ENCODE data around the gene FOXD4. TPM values are rescaled to one million over a fixed set of nuclear protein-coding genes. Genes with fewer than 3 reads are reported as not detected.
"Not testable (repeated sequence)": the region's sequence is repeated elsewhere in the genome, so short reads cannot be mapped to it uniquely, and the experiment has no call there.

FOXD4 gene
- total RNA-seq, 1 donor from 2014 or later: 0.13 TPM

DNA sequence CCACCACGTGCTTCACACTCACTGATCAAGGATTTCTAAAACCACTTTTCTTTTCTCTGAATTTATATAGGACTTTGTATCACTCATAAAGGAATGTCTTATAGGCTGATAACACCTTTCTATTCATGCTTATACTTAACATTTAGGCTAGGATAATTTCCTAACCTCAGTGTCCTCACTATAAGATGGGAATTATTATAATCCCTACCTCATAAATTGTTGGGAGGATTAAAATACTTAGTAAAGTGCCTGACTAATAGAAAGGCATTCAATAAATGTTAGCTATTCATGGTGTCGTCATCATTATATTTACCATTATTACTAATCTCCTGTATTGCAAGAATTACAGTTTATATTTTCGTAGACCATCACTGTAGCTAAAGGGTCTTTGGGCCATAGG, 41.8 kb downstream of the FOXD4 start:
- not testable (repeated sequence) for H3K36me3 ChIP-seq (ENCODE audit: control insufficient read depth, insufficient read depth, low read length); DNase-seq (ENCODE audit: low read depth); H3K4me3 ChIP-seq (ENCODE audit: low read depth, low read length)
- peaks cover 13% of the 10 kb centered on the region for H3K27me3 ChIP-seq (ENCODE audit: control insufficient read depth, insufficient read depth, low read length)

DNA sequence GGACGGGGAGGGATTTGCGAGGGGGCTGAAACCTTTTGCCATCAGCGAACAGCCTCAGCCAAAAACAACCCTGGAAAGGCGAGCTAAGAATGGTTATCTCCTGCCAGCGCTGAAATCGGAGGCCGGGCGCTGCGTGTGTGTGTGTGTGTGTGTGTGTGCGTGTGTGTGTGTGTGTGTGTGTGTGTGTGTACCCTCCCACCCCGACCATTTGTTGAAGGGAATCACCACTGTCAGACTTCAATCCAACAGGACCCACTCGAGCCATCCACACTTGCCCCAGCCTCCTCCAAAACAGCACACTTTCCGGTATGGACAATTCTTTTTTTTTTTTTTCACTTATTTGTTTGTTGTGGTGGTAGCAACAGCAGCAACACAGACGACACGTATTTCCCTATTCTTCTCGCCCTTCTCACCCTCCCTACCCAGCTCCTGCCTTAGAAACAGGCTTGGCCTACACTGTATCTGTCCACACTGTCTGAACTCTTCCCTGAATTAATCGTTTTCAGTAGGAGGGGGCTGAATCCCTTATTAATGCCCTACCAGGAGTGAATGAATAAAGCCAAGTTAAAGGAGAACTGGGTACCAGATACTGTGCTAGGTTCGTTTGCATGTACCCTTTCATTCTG, 44.2 kb downstream of the FOXD4 start:
- H3K27me3 ChIP-seq (ENCODE audit: control insufficient read depth, insufficient read depth, low read length): peaks cover 13% of the 10 kb centered on the region
- not testable (repeated sequence) for DNase-seq (ENCODE audit: low read depth); H3K4me3 ChIP-seq (ENCODE audit: low read depth, low read length); H3K36me3 ChIP-seq (ENCODE audit: control insufficient read depth, insufficient read depth, low read length)

DNA sequence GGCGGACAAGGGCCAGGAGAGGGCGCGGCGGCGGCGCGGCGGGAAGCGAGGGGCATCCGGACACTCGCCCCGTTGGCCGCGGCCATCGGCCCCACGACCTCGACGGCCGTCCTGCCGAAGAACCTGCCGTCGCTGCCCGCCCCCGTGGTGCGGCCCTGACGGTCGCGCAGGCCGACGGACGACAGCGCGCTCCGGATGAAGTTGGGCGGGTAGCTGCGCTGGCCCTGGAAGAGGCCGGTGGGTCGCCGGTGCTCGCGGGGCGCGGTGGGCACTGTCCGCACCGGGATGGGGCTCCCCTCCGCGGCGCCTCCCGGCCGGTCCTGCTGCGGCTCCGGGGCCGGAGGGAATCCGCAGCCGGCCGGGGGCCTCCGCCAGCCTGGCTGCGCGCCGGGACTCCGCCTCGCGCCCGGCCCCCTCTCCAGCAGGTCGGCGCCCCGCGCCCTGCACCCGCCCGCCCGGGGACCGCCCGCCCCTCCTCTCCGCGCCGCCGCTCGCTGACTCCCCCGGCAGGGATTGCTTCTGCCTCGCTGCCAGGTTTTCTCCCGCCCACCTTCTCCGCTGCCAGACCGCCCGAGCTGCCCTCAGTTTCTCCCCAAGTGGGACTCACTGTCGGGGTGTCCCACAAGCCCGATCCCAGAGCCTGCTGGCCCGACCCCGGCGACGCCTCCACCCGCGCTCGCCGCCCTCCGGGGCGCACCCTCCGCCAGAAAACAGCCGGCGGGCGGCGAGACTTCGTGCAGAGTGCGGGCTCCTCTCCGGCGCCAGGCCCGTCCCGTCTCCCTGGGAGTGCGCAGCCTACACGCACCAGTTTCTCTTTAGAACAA, 44.9 kb downstream of the FOXD4 start:
- H3K36me3 ChIP-seq (ENCODE audit: control insufficient read depth, insufficient read depth, low read length); DNase-seq (ENCODE audit: low read depth): not testable (repeated sequence)
- H3K4me3 ChIP-seq (ENCODE audit: low read depth, low read length): peak overlapping the region; percentile 15
- H3K27me3 ChIP-seq (ENCODE audit: control insufficient read depth, insufficient read depth, low read length): peaks cover 13% of the 10 kb centered on the region

Other genes with a start within 250 kb of the FOXD4 start
- 5.5 and 6.7 TPM in 2 replicates for gene WASHC1, start 89.0 kb downstream of the FOXD4 start, total RNA-seq
- gene ZNG1A, start 60.6 kb upstream of the FOXD4 start, total RNA-seq: 29.7 and 33.3 TPM in 2 replicates
- gene DOCK8, start 96.4 kb upstream of the FOXD4 start, total RNA-seq: 2.6 and 3.8 TPM in 2 replicates